H9 (cell line): ENCODE results near the gene JARID2. TPM values are rescaled to one million over a fixed set of nuclear protein-coding genes. Genes with fewer than 3 reads are reported as not detected.
A peak's percentile ranks its signal among the peaks of the same experiment; 100 is the strongest.

Source experiments
- DNase-seq: peaks from one replicate; pipeline ENCODE4 v3.0.0-alpha.2; 2017
- H2AFZ ChIP-seq: one replicate; pipeline ENCODE4 v1.6.1; 2013; ENCODE audit warnings: mild to moderate bottlenecking, low read length, control low read depth, moderate library complexity
- H2AK5ac ChIP-seq: 2 replicates; pipeline ENCODE4 v1.6.1; 2013; ENCODE audit warnings: low read length, control low read depth, mixed read lengths; ENCODE audit not compliant: insufficient read length
- H2BK120ac ChIP-seq: one replicate; pipeline ENCODE4 v1.6.1; 2013; ENCODE audit warnings: low read depth, mild to moderate bottlenecking, low read length, control low read depth, inconsistent platforms; ENCODE audit not compliant: poor library complexity, severe bottlenecking
- H2BK12ac ChIP-seq: 2 replicates; pipeline ENCODE4 v1.6.1; 2013; ENCODE audit warnings: low read length, control low read depth, mixed read lengths, low read depth; ENCODE audit not compliant: insufficient read length
- H2BK15ac ChIP-seq: 2 replicates; pipeline ENCODE4 v1.6.1; 2013; ENCODE audit warnings: low read depth, low read length, control low read depth
- H2BK20ac ChIP-seq: one replicate; pipeline ENCODE4 v1.6.1; 2013; ENCODE audit warnings: low read depth, mild to moderate bottlenecking, low read length, control low read depth, inconsistent platforms; ENCODE audit not compliant: poor library complexity, severe bottlenecking
- H2BK5ac ChIP-seq: 2 replicates; pipeline ENCODE4 v1.6.1; 2013; ENCODE audit warnings: low read length, control low read depth, mixed read lengths; ENCODE audit not compliant: insufficient read length
- H3K14ac ChIP-seq: 2 replicates; pipeline ENCODE4 v1.6.1; 2013; ENCODE audit warnings: low read length, control low read depth; ENCODE audit not compliant: insufficient read depth
- H3K18ac ChIP-seq: 2 replicates; pipeline ENCODE4 v1.6.1; 2013; ENCODE audit warnings: low read depth, mild to moderate bottlenecking, mixed read lengths, low read length, control low read depth; ENCODE audit not compliant: insufficient read length
- H3K23ac ChIP-seq: 2 replicates; pipeline ENCODE4 v1.6.1; 2013; ENCODE audit warnings: low read length, control low read depth, mixed read lengths, low read depth; ENCODE audit not compliant: insufficient read length
- H3K23me2 ChIP-seq: 2 replicates; pipeline ENCODE4 v1.6.1; 2013; ENCODE audit warnings: low read depth, mild to moderate bottlenecking, mixed read lengths, low read length, control low read depth; ENCODE audit not compliant: insufficient read length, poor library complexity, severe bottlenecking
- H3K27ac ChIP-seq: 2 replicates; pipeline ENCODE4 v1.5.1; 2013; ENCODE audit warnings: low read length, control low read depth, mixed read lengths, low read depth; ENCODE audit not compliant: insufficient read length
- H3K27me3 ChIP-seq: 2 replicates; pipeline ENCODE4 v1.6.1; 2013; ENCODE audit warnings: low read length, control low read depth, inconsistent platforms; ENCODE audit not compliant: insufficient read depth
- H3K4ac ChIP-seq: 2 replicates; pipeline ENCODE4 v1.6.1; 2013; ENCODE audit warnings: low read depth, mild to moderate bottlenecking, control low read depth, inconsistent platforms, low read length, moderate library complexity
- H3K4me1 ChIP-seq: 2 replicates; pipeline ENCODE4 v1.6.1; 2013; ENCODE audit warnings: low read length, control low read depth, inconsistent platforms; ENCODE audit not compliant: insufficient read depth
- H3K4me2 ChIP-seq: 2 replicates; pipeline ENCODE4 v1.6.1; 2013; ENCODE audit warnings: low read length, control low read depth, mixed read lengths; ENCODE audit not compliant: insufficient read length, insufficient read depth
- H3K56ac ChIP-seq: 2 replicates; pipeline ENCODE4 v1.6.1; 2013; ENCODE audit warnings: low read depth, mild to moderate bottlenecking, mixed read lengths, low read length, control low read depth; ENCODE audit not compliant: insufficient read length
- H3K79me1 ChIP-seq: 2 replicates; pipeline ENCODE4 v1.6.1; 2013; ENCODE audit warnings: low read depth, mild to moderate bottlenecking, moderate library complexity, low read length, control low read depth, inconsistent platforms; ENCODE audit not compliant: insufficient read depth, poor library complexity, severe bottlenecking
- H3K79me2 ChIP-seq: 2 replicates; pipeline ENCODE4 v1.6.1; 2013; ENCODE audit warnings: low read length, control low read depth, inconsistent platforms; ENCODE audit not compliant: insufficient read depth
- H3K9ac ChIP-seq: 2 replicates; pipeline ENCODE4 v1.6.1; 2013; ENCODE audit warnings: low read length, control low read depth, mixed read lengths; ENCODE audit not compliant: insufficient read length; ENCODE audit errors: extremely low read depth
- H3K9me3 ChIP-seq: one replicate; pipeline ENCODE4 v1.6.1; 2013; ENCODE audit warnings: low read depth, low read length, inconsistent platforms; ENCODE audit not compliant: control insufficient read depth
- H3T11ph ChIP-seq: one replicate; pipeline ENCODE4 v1.6.1; 2013; ENCODE audit warnings: mild to moderate bottlenecking, low read length, control low read depth, inconsistent platforms
- H4K20me1 ChIP-seq: one replicate; pipeline ENCODE4 v1.6.1; 2013; ENCODE audit not compliant: control insufficient read depth, insufficient read length, insufficient read depth
- H4K5ac ChIP-seq: 2 replicates; pipeline ENCODE4 v1.6.1; 2013; ENCODE audit warnings: low read depth, mild to moderate bottlenecking, mixed read lengths, low read length, control low read depth; ENCODE audit not compliant: insufficient read length
- H4K8ac ChIP-seq: replicated peaks from 2 replicates; pipeline ENCODE4 v1.6.1; 2013; ENCODE audit warnings: low read length, control low read depth, mixed read lengths, low read depth; ENCODE audit not compliant: insufficient read length
- H4K91ac ChIP-seq: 2 replicates; pipeline ENCODE4 v1.6.1; 2013; ENCODE audit warnings: low read depth, mild to moderate bottlenecking, moderate library complexity, mixed read lengths, low read length, control low read depth; ENCODE audit not compliant: insufficient read length
- H3K27ac Mint-ChIP-seq, 3 experiments: 2 replicates in 2 of 3; 3 replicates in 1 of 3; pipeline ENCODE4 v1.8.0; 2020 to 2021; ENCODE audit warnings: mixed read lengths in 3 of 3, mild to moderate bottlenecking in 1 of 3, moderate library complexity in 1 of 3
- H3K27me3 Mint-ChIP-seq: 2 replicates; pipeline ENCODE4 v1.8.0; 2021; ENCODE audit warnings: low read depth, mild to moderate bottlenecking, moderate library complexity, mixed read lengths
- H3K36me3 Mint-ChIP-seq, 3 experiments: 2 replicates in 2 of 3; 3 replicates in 1 of 3; pipeline ENCODE4 v1.8.0; 2020 to 2021; ENCODE audit warnings: low read depth in 3 of 3, mixed read lengths in 3 of 3; ENCODE audit not compliant: insufficient read depth in 1 of 3
- H3K4me1 Mint-ChIP-seq, 2 experiments: 2 replicates each; pipeline ENCODE4 v1.8.0; 2020; ENCODE audit warnings: mixed read lengths in 2 of 2
- H3K4me3 Mint-ChIP-seq, 2 experiments: 2 replicates in 1 of 2; 3 replicates in 1 of 2; pipeline ENCODE4 v1.8.0; 2020 to 2021; ENCODE audit warnings: mild to moderate bottlenecking in 2 of 2, mixed read lengths in 2 of 2, moderate library complexity in 1 of 2
- H3K9me3 Mint-ChIP-seq, 2 experiments: 2 replicates in 1 of 2; 3 replicates in 1 of 2; pipeline ENCODE4 v1.8.0; 2020; ENCODE audit warnings: mild to moderate bottlenecking in 2 of 2, mixed read lengths in 2 of 2, moderate library complexity in 1 of 2
- WGBS: extraction: QIAGEN DNeasy Blood & Tissue Kit; methylation state at CpG from one replicate; pipeline ENCODE4 v1.1.7; 2013; ENCODE audit warnings: missing lambda C conversion rate, low lambda C conversion rate, mixed read lengths; ENCODE audit not compliant: insufficient read length; ENCODE audit errors: extremely low coverage; 5-methylcytosine and 5-hydroxymethylcytosine counted together
- total RNA-seq: library from RNA; stranded (reverse); gene quantifications from 2 replicates; pipeline ENCODE4 v1.2.1, GENCODE V29; 2021
- TF ChIP-seq, protein P1 (sequence below): fragments of 200-600 bp; sonication (generic); conservative IDR thresholded peaks from 3 replicates; pipeline ENCODE4 v1.8.0; 2021; ENCODE audit warnings: antibody characterized with exemption, mild to moderate bottlenecking

Gene JARID2
- total RNA-seq, 1 experiment from 2014 or later, result 174 TPM

- Mint-ChIP-seq H3K4me1 (peaks cover 90 to 91% of the 10 kb centered on the region in 2 experiments), H3K9me3 (no peaks in the 10 kb centered on the region), H3K4me3 (no peak overlapping the region), H3K27ac (peak overlapping the region in 2 of 3 experiments; percentile 52 to 84; a peak in 2 of 7 replicates), H3K27me3 (no peaks in the 10 kb centered on the region), H3K36me3 (peaks cover 0 to 31% (median 4%) of the 10 kb centered on the region in 3 experiments; a peak in 5 of 7 replicates)
- DNase-seq, result no peak
- H3K4me1 ChIP-seq, result peaks cover 43% of the 10 kb centered on the region
- H3K14ac ChIP-seq, result no peak overlapping the region
- no peak overlapping the region for H3K56ac ChIP-seq
- H2BK15ac ChIP-seq, result no peak overlapping the region
- no peak overlapping the region for H3K4ac ChIP-seq
- H2BK120ac ChIP-seq, result no peak overlapping the region
- H3K23me2 ChIP-seq, result no peaks in the 10 kb centered on the region
- H4K20me1 ChIP-seq, result peaks cover 5% of the 10 kb centered on the region
- no peaks in the 10 kb centered on the region for H3K27me3 ChIP-seq
- H2AFZ ChIP-seq, result no peak overlapping the region
- H3K79me2 ChIP-seq, result peaks cover 93% of the 10 kb centered on the region
- no peaks in the 10 kb centered on the region for H3K9me3 ChIP-seq
- no peak overlapping the region for H3K23ac ChIP-seq
- no peak overlapping the region for H3K9ac ChIP-seq
- no peak overlapping the region for H3K27ac ChIP-seq
- H3K18ac ChIP-seq, result no peak overlapping the region
- H4K5ac ChIP-seq, result no peak overlapping the region
- H2AK5ac ChIP-seq, result no peak overlapping the region
- TF ChIP-seq, protein P1, sequence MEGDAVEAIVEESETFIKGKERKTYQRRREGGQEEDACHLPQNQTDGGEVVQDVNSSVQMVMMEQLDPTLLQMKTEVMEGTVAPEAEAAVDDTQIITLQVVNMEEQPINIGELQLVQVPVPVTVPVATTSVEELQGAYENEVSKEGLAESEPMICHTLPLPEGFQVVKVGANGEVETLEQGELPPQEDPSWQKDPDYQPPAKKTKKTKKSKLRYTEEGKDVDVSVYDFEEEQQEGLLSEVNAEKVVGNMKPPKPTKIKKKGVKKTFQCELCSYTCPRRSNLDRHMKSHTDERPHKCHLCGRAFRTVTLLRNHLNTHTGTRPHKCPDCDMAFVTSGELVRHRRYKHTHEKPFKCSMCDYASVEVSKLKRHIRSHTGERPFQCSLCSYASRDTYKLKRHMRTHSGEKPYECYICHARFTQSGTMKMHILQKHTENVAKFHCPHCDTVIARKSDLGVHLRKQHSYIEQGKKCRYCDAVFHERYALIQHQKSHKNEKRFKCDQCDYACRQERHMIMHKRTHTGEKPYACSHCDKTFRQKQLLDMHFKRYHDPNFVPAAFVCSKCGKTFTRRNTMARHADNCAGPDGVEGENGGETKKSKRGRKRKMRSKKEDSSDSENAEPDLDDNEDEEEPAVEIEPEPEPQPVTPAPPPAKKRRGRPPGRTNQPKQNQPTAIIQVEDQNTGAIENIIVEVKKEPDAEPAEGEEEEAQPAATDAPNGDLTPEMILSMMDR, result no peak
- no peak overlapping the region for H2BK20ac ChIP-seq
- H4K91ac ChIP-seq, result no peak overlapping the region
- H2BK5ac ChIP-seq, result no peak overlapping the region
- no peak overlapping the region for H4K8ac ChIP-seq
- no peak overlapping the region for H2BK12ac ChIP-seq
- no CpG with 5 or more reads among the region's 2 CpGs for WGBS
- H3K4me2 ChIP-seq, result no peak overlapping the region
- no peak overlapping the region for H3T11ph ChIP-seq
- H3K79me1 ChIP-seq, result peaks cover 3% of the 10 kb centered on the region
Measured at GRCh38 chr6:15426395-15426794, 180.5 kb downstream of the JARID2 start.
